Glomerular visceral epithelial cell (primary cell): ENCODE measurements around the gene MYF6.
A peak's percentile ranks its signal among the peaks of the same experiment; 100 is the strongest.
"Not testable (repeated sequence)": the region's sequence is repeated elsewhere in the genome, so short reads cannot be mapped to it uniquely, and the experiment has no call there.

Experiments
- DNase-seq: peaks from one replicate; pipeline ENCODE4 v3.0.0-alpha.2; 2016; ENCODE audit errors: extremely low spot score

MYF6 gene

GRCh38 chr12:80707126-80707829 lies at the start of gene MYF6:
MYF6 (plus strand) TSS chr12:80707634; CDS start chr12:80707720, 86 bp downstream.
- DNase-seq = no peak

DNA sequence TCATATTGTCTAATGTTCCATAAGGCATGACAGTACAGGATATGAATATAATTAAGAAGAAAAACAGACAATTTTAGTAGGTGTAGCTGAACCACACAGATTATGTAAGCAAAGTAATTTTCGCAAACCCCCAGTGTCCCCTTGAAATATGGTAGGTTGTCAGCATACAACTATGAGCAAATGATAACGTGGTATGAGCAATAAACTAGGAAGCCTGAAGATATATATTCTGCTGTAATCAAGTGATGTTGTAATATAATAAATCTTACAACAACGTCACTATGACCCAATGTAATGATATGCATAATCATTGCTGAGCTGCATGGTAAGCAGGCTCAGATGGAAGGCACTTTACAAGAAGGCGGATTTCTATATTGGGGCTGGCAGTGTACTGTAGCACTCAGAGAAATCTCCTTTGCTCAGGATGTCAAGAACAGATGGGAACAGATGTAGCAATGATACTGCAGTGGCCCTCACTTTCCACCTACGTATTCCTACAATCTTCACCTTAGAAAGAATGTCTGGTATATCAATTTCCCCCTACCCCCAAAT lies 47.8 kb upstream of the MYF6 start:
- DNase-seq = no peak

DNA sequence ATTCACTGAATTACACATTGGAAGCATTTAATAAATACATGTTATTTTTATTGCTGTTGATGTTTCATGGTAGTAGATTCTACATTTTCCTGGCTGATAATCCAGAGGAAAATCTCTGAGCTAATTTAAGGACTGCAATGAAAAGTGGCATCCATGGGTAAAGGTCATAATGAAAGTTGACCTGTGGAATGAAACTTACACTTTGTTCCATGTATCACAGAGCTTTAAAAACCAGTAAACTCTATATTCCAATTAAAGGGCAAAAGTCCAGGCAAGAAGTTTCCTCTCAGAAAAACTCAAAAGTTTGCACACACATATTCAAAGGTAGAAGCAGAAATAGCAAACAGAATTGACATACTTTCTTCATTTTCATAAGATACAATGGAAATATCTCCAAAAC lies 44.8 kb upstream of the MYF6 start:
- no peak for DNase-seq

DNA sequence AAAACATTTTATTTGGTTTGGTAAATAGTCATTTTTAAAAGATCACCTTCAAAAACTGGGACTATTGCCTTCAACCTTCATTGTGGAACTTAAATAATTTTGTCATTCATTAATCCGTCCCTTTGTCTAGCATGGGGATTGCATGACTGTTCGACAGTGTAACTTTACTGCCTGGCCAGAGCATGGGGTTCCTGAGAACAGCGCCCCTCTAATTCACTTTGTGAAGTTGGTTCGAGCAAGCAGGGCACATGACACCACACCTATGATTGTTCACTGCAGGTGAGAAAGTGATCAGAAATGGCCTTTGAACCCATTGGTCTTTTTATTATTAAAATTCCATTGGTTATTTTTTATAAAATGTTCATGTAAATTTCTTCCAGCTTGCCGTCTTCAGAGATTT lies 37.2 kb upstream of the MYF6 start:
- DNase-seq = no peak

DNA sequence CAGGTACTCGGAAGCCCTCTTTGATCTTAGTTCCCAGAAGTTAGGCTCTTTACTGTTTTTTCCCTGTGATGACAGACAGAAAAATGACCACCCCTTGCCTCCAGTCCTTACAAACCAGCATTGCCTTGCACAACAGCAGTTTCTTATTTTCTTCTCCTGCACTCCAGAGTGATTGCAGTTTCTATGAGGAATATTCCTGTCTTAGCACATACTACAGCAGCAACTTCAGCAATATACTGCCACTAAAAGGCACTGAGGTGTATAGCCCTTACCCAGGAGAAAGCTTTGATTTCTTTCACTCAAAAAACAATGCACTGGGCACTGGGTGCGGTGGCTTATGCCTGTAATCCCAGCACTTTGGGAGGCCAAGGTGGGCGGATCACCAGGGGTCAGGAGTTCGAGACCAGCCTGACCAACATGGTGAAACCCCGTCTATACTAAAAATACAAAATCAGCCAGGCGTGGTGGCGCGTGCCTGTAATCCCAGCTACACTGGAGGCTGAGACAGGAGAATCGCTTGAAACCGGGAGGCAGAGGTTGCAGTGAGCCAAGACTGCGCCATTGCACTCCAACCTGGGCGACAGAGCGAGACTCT lies 31.3 kb upstream of the MYF6 start:
- DNase-seq = not testable (repeated sequence)

DNA sequence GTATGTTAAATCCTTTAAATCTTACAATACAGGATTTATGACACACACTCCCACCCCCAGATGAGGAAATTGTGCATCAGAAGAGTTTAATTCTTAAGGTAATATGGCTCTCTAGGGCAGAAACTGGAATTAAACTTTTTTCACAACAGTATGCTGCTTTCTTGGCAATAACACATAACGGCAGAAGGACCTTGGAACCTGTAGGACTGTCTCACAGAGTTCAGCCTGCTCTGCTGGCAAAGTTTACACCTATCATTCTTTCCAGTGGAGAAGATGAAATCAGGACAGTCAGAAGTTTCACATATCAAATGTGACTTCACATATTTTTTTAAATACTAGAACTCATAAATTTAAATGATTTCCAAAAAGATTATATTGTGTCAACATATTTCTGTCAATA lies 30.6 kb upstream of the MYF6 start:
- DNase-seq = no peak

DNA sequence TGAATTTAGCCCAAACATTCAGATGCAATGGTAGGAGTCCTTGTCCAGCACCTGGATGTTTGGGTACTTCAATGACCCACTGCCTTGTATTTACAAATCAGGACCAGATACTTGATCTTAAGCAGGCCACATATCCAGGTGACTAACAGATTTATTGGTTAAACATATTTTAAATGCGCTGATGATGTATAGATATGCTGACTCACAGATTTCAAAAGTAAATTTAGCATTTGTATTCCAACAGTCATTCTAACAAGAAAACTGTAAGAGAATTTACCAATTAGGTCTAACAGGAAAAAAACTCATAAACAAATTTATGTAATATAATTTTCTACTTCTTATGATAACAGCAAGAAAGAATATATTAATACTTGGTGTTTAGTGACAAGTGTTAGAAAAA lies 29.4 kb upstream of the MYF6 start:
- DNase-seq = no peak

- no peak for DNase-seq
Observed at GRCh38 chr12:80679346-80680131, 27.9 kb upstream of the MYF6 start.

DNA sequence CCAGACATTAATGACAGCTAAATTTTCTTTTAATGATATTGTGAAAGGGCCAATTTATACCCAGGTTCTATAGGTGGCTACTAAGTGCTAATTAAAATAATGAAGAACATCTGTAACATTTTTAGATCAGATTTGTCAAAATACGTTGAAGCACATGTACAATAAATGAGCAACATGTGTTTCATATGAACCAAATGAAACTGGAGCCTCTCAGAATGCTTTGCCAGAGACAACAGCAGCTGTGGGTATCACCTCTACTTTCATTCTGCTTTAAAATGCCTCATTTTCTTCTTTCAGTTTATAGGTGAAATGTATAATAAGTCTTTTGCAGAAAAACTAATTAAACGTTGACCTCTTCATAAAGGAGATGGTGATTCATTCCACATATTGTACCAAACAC lies 26.1 kb upstream of the MYF6 start:
- DNase-seq = no peak

- no peak for DNase-seq
Observed at GRCh38 chr12:80681786-80682185, 25.6 kb upstream of the MYF6 start.

GRCh38 chr12:80684077-80684495 lies 23.3 kb upstream of the MYF6 start:
- no peak for DNase-seq

DNA sequence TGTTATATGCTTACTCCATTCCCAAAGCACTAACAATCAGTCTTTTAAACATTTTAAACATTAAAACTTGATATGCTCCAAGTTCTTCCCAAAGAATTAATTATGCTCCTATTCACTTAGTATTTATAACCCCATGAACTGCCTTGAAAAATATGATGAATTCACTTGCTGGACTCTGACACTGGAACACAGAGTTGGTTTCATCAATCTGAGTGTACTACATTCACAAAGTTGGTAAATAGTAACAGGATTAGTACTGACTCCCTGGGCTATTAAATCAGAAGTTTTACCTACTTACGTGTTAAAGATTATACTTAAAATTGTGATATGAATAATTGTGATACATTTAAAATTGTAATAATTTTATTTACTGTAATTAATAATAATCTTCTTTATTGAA lies 17.3 kb upstream of the MYF6 start:
- no peak for DNase-seq

DNA sequence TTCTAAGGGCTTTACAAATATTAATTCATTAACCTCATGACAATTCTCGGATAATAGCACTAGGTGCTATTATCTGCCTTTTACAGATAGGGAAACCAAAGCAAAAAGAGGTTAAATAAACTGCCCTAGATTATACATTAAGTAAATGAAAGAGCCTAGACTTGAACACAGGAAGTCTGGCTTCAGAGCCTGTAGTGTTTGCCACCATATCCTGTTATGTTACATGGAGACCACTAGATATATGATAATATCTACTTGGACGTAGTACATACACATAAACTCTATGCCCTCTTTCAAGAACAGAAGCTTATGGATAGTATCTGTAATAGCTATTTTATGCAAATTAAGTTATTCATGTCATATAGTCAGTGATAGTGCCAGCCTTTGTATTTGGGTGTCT lies 16.9 kb upstream of the MYF6 start:
- no peak for DNase-seq

DNA sequence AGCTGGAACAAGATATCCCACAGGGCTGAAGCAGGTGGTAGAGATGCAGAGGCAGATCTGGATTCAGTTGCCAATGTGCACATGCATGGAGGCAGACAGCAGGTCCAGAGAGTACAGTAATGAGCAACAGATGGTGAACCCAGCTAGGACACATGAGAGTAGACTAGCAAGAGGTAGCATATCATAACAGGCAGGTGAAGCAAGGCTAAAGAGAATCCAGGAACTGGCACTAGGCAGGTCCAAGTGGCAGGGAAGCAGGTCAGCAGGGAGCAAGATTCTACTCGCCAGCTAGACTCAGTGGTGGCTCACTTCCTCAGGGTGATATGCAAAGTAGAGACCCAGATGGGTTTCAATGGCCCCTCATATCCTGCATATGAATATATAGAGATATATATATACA lies 15.3 kb upstream of the MYF6 start:
- DNase-seq = no peak

- no peak for DNase-seq
Observed at GRCh38 chr12:80697270-80697887, 10.1 kb upstream of the MYF6 start.

DNA sequence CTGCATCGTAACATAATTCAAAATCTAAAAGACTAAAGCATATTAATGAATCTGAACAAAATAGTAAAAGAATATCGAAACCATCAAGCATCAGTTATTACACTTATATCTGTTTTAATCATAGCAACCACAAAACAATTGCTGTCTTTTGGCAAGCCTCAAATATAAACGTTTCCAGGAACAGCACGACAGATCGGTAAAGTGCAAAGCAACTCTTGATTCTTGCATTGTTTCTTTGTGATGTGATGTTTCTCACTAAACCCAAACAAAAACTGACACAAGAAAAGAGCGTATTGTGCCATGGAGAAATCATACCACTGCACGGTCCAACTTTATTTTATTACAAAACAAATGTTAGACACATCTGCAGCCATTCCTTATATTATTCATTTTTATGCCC lies 9.2 kb upstream of the MYF6 start:
- no peak for DNase-seq

- no peak for DNase-seq
Observed at GRCh38 chr12:80698847-80699542, 8.4 kb upstream of the MYF6 start.

GRCh38 chr12:80700327-80700726 lies 7.1 kb upstream of the MYF6 start:
- no peak for DNase-seq

- no peak for DNase-seq
Observed at GRCh38 chr12:80701388-80701787, 6.0 kb upstream of the MYF6 start.

DNA sequence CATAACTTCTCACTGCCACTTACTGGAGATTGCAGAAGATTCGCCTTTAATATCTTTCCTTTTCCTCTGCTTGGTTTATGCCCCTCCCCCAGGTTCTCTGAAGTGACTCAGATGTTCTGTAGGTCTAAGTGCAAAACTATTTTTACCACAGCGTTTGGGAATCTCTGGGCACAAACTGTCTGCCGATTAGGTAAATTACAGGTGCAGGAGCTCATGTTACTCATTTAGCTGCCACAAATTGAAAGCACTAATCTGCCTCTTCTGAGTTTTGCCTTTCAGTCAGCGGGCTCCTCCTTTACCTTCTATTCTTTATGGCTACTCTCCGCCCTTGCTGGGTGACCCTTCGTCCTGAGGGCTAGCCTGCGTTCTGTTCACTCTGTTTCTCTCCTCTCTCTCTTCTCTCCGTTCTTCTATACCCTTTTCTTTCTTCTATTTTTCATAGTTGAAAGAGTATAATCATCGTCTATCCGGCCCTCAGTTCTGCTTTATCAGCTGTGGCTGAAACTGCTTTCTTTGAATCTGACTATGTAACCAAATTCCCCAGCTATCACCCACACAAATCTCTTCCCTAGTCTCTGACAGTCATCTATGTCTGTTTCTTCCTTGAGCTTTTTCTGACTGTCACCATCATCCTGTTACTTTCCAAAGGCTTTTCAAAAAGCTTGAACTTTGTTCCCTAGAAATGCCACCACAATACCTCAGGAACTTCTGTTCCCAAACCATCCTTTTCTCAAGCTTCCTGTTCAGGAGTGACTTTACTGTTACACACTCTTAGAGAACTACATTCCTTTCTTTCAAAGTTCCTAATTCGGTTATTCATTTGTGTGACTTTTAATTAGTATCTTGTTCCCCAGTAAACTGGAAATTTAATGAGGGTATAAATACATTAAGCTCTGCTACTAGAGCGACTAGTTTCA lies 4.3 kb upstream of the MYF6 start:
- peak; percentile 79 for DNase-seq

DNA sequence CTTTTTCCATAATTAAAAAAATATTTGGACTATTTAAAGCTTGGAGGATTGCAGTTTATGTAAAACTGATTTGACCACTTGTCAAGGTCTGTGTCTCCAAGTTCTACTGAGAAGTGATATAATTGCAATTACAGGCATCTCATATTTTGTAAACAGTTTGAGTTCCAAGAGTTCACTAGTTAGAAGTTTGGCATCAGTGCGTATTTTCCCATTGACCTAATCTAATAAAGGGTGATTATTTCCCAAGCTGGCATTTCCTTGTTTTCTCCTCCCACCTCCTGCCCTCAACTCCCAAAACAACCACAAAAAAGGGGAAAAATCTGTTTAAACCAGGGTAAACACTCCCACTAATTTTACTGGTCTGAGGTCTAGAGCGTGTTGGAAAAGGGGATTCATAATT lies 3.0 kb upstream of the MYF6 start:
- DNase-seq = no peak
